Duodenal mucosa (tissue), 2 donors: Measurements from ENCODE around the gene C1orf198.
"Not testable (repeated sequence)": the region's sequence is repeated elsewhere in the genome, so short reads cannot be mapped to it uniquely, and the experiment has no call there.

Experiments used
- H3K27ac ChIP-seq: one replicate; pipeline ENCODE4 v1.7.0; 2013; ENCODE audit warnings: low read depth, low read length
- H3K27me3 ChIP-seq, 2 donors: one replicate each; pipeline ENCODE4 v1.7.0; 2013; ENCODE audit warnings: low read length in 2 of 2, control low read depth in 1 of 2; ENCODE audit not compliant: insufficient read depth in 2 of 2, control insufficient read depth in 1 of 2
- H3K36me3 ChIP-seq, 2 donors: one replicate each; pipeline ENCODE4 v1.7.0; 2013; ENCODE audit warnings: low read length in 2 of 2, control low read depth in 1 of 2; ENCODE audit not compliant: insufficient read depth in 2 of 2, control insufficient read depth in 1 of 2
- H3K4me1 ChIP-seq, 2 donors: one replicate each; pipeline ENCODE4 v1.7.0; 2013; ENCODE audit warnings: low read length in 2 of 2, control low read depth in 1 of 2; ENCODE audit not compliant: insufficient read depth in 2 of 2, control insufficient read depth in 1 of 2
- H3K4me3 ChIP-seq, 2 donors: one replicate each; pipeline ENCODE4 v1.7.0; 2013; ENCODE audit warnings: low read length in 2 of 2, low read depth in 1 of 2
- H3K9ac ChIP-seq, 2 donors: one replicate each; pipeline ENCODE4 v1.7.0; 2013; ENCODE audit warnings: low read length in 2 of 2, low read depth in 1 of 2
- H3K9me3 ChIP-seq, 2 donors: one replicate each; pipeline ENCODE4 v1.7.0; 2013; ENCODE audit warnings: low read length in 2 of 2, control low read depth in 1 of 2; ENCODE audit not compliant: control insufficient read depth in 1 of 2

C1orf198 gene

GRCh38 chr1:230851291-230851691 lies 17.0 kb downstream of the C1orf198 start:
- no peak overlapping the region for H3K9ac ChIP-seq
- no peaks in the 10 kb centered on the region for H3K27me3 ChIP-seq
- H3K27ac ChIP-seq = no peak overlapping the region
- H3K4me1 ChIP-seq = peaks cover 0 to 8% of the 10 kb centered on the region in 2 donors
- H3K4me3 ChIP-seq = no peak overlapping the region
- peaks cover 0 to 3% of the 10 kb centered on the region in 2 donors for H3K9me3 ChIP-seq
- H3K36me3 ChIP-seq = peaks cover 0 to 18% of the 10 kb centered on the region in 2 donors

- no peaks in the 10 kb centered on the region for H3K27me3 ChIP-seq
- H3K36me3 ChIP-seq = peaks cover 0 to 18% of the 10 kb centered on the region in 2 donors
- H3K4me1 ChIP-seq = peaks cover 0 to 8% of the 10 kb centered on the region in 2 donors
- H3K9ac ChIP-seq = no peak overlapping the region
- H3K4me3 ChIP-seq = no peak overlapping the region
- no peak overlapping the region for H3K27ac ChIP-seq
- H3K9me3 ChIP-seq = peaks cover 0 to 3% of the 10 kb centered on the region in 2 donors
Observed at GRCh38 chr1:230850547-230850946, 17.8 kb downstream of the C1orf198 start.

GRCh38 chr1:230849451-230850224 lies 18.7 kb downstream of the C1orf198 start:
- Histone ChIP-seq H3K27me3 (no peaks in the 10 kb centered on the region), H3K36me3 (peaks cover 0 to 16% of the 10 kb centered on the region in 2 donors), H3K9me3 (peaks cover 0 to 3% of the 10 kb centered on the region in 2 donors), H3K27ac (no peak overlapping the region), H3K4me3 (no peak overlapping the region), H3K4me1 (peaks cover 0 to 8% of the 10 kb centered on the region in 2 donors), H3K9ac (no peak overlapping the region)

- Histone ChIP-seq H3K9ac (no peak overlapping the region), H3K27me3 (no peaks in the 10 kb centered on the region), H3K9me3 (peaks cover 0 to 3% of the 10 kb centered on the region in 2 donors), H3K4me3 (no peak overlapping the region), H3K4me1 (peaks cover 0 to 8% of the 10 kb centered on the region in 2 donors), H3K27ac (no peak overlapping the region), H3K36me3 (peaks cover 0 to 20% of the 10 kb centered on the region in 2 donors)
Observed at GRCh38 chr1:230848235-230848634, 20.1 kb downstream of the C1orf198 start.

GRCh38 chr1:230845184-230845583 lies 23.1 kb downstream of the C1orf198 start:
- H3K4me1 ChIP-seq, H3K27me3 ChIP-seq, H3K27ac ChIP-seq, H3K4me3 ChIP-seq, H3K9ac ChIP-seq, H3K9me3 ChIP-seq: not testable (repeated sequence)
- peaks cover 0 to 41% of the 10 kb centered on the region in 2 donors for H3K36me3 ChIP-seq

GRCh38 chr1:230844561-230844960 lies 23.8 kb downstream of the C1orf198 start:
- Histone ChIP-seq H3K4me1 (peaks cover 0 to 8% of the 10 kb centered on the region in 2 donors), H3K4me3 (no peak overlapping the region), H3K9ac (no peak overlapping the region), H3K9me3 (no peaks in the 10 kb centered on the region), H3K27ac (no peak overlapping the region), H3K36me3 (peaks cover 0 to 41% of the 10 kb centered on the region in 2 donors), H3K27me3 (no peaks in the 10 kb centered on the region)

- Histone ChIP-seq H3K27me3 (no peaks in the 10 kb centered on the region), H3K9ac (no peak overlapping the region), H3K9me3 (no peaks in the 10 kb centered on the region), H3K4me1 (peaks cover 0 to under 1% of the 10 kb centered on the region in 2 donors), H3K4me3 (no peak overlapping the region), H3K27ac (no peak overlapping the region), H3K36me3 (peaks cover 0 to 49% of the 10 kb centered on the region in 2 donors)
Observed at GRCh38 chr1:230843503-230844309, 24.6 kb downstream of the C1orf198 start.

GRCh38 chr1:230842801-230843200 lies 25.5 kb downstream of the C1orf198 start:
- H3K27ac ChIP-seq = no peak overlapping the region
- H3K4me1 ChIP-seq = no peaks in the 10 kb centered on the region
- H3K9ac ChIP-seq = no peak overlapping the region
- H3K36me3 ChIP-seq = peaks cover 0 to 52% of the 10 kb centered on the region in 2 donors
- no peak overlapping the region for H3K4me3 ChIP-seq
- no peaks in the 10 kb centered on the region for H3K27me3 ChIP-seq
- no peaks in the 10 kb centered on the region for H3K9me3 ChIP-seq

- Histone ChIP-seq H3K9ac (no peak overlapping the region), H3K9me3 (no peaks in the 10 kb centered on the region), H3K36me3 (peaks cover 0 to 47% of the 10 kb centered on the region in 2 donors), H3K27ac (no peak overlapping the region), H3K4me3 (no peak overlapping the region), H3K27me3 (no peaks in the 10 kb centered on the region), H3K4me1 (no peaks in the 10 kb centered on the region)
Observed at GRCh38 chr1:230839173-230839572, 29.1 kb downstream of the C1orf198 start.

- Histone ChIP-seq H3K36me3 (peaks cover 0 to 27% of the 10 kb centered on the region in 2 donors), H3K27me3 (no peaks in the 10 kb centered on the region), H3K9ac (no peak overlapping the region), H3K4me1 (peaks cover 0 to 3% of the 10 kb centered on the region in 2 donors), H3K27ac (no peak overlapping the region), H3K9me3 (no peaks in the 10 kb centered on the region), H3K4me3 (no peak overlapping the region)
Observed at GRCh38 chr1:230836793-230837192, 31.5 kb downstream of the C1orf198 start.
